CD4-positive, alpha-beta T cell (primary cell): ENCODE results near the gene SLC26A4. TPM values are rescaled to one million over a fixed set of nuclear protein-coding genes. Genes with fewer than 3 reads are reported as not detected.

Source experiments
- ATAC-seq: fragments of 200-7000 bp; cut with Tn5 transposase; one replicate; pipeline ENCODE4 v1.10.0; 2022; ENCODE audit warnings: mild to moderate bottlenecking; ENCODE audit not compliant: poor library complexity
- CTCF ChIA-PET: fragments of 350-600 bp; sonication (Branson Sonifier 250); formaldehyde crosslinking; loops from one replicate; lab custom pipeline; 2021; ENCODE audit warnings: antibody characterized with exemption, inconsistent platforms; lab: Charles Lee
- POLR2A ChIA-PET: fragments of 350-600 bp; sonication (Branson Sonifier 250); formaldehyde crosslinking; loops from one replicate; lab custom pipeline; 2021; ENCODE audit warnings: antibody characterized with exemption, inconsistent platforms; lab: Charles Lee
- DNase-seq, 14 experiments: peaks; one replicate each; pipeline ENCODE4 v3.0.0-alpha.2; 2013 to 2020; ENCODE audit warnings: mixed read lengths in 2 of 14
- H3K27ac ChIP-seq, 2 donors: one replicate each; pipeline versions ENCODE4 v1.5.1 to v1.7.0; 2013; ENCODE audit warnings: low read length in 2 of 2, low read depth in 1 of 2, mild to moderate bottlenecking in 1 of 2
- H3K27me3 ChIP-seq, 2 experiments: 1 replicate in 1 of 2; 2 replicates in 1 of 2; pipeline versions ENCODE4 v1.6.1 to v1.7.0; 2013; ENCODE audit warnings: low read length in 2 of 2, control low read depth in 1 of 2, mild to moderate bottlenecking in 1 of 2, moderate library complexity in 1 of 2; ENCODE audit not compliant: insufficient read depth in 2 of 2, control insufficient read depth in 1 of 2
- H3K36me3 ChIP-seq: one replicate; pipeline ENCODE4 v1.6.1; 2013; ENCODE audit warnings: low read length, control low read depth; ENCODE audit not compliant: insufficient read depth
- H3K4me1 ChIP-seq: one replicate; pipeline ENCODE4 v1.6.1; 2013; ENCODE audit warnings: low read length, control low read depth; ENCODE audit not compliant: insufficient read depth
- H3K4me3 ChIP-seq: one replicate; pipeline ENCODE4 v1.5.1; 2013; ENCODE audit warnings: mild to moderate bottlenecking, low read length, moderate library complexity
- H3K9me3 ChIP-seq, 2 experiments: 1 replicate in 1 of 2; 2 replicates in 1 of 2; pipeline versions ENCODE4 v1.6.1 to v1.7.0; 2013; ENCODE audit warnings: low read length in 2 of 2, mild to moderate bottlenecking in 2 of 2, control low read depth in 1 of 2, moderate library complexity in 1 of 2; ENCODE audit not compliant: control insufficient read depth in 1 of 2, insufficient read depth in 1 of 2
- H3K27ac Mint-ChIP-seq: one replicate; pipeline ENCODE4 v1.8.0; 2020; ENCODE audit warnings: mixed read lengths
- H3K27me3 Mint-ChIP-seq: one replicate; pipeline ENCODE4 v1.8.0; 2021; ENCODE audit warnings: mixed read lengths
- H3K36me3 Mint-ChIP-seq: one replicate; pipeline ENCODE4 v1.8.0; 2021; ENCODE audit warnings: low read depth, mixed read lengths
- H3K4me1 Mint-ChIP-seq: one replicate; pipeline ENCODE4 v1.8.0; 2021; ENCODE audit warnings: low read depth, mixed read lengths
- H3K4me3 Mint-ChIP-seq: one replicate; pipeline ENCODE4 v1.8.0; 2020; ENCODE audit warnings: mild to moderate bottlenecking, mixed read lengths
- H3K9me3 Mint-ChIP-seq: one replicate; pipeline ENCODE4 v1.8.0; 2020; ENCODE audit warnings: mixed read lengths
- intact Hi-C, 2 experiments: fragments of 100-400 bp; cut with DNase I in 1 of 2; cut with micrococcal nuclease in 1 of 2; formaldehyde crosslinking; loops; one replicate each; pipeline versions ENCODE4 v1.15.1 to v1.9.0; 2023 to 2025; cut with DNase I, micrococcal nuclease
- total RNA-seq, 174 experiments: library from RNA in 2 of 174; stranded (reverse) in 2 of 174; gene quantifications; one replicate each; pipeline ENCODE4 v1.2.3 and lab custom pipeline; 2021 to 2026
- TF ChIP-seq, protein P1 (sequence below): fragments of 200-600 bp; IDR thresholded peaks from one replicate; pipeline ENCODE4 v1.8.0; 2022; ENCODE audit warnings: antibody characterized with exemption, mild to moderate bottlenecking

Gene SLC26A4
- total RNA-seq, 2 experiments from 2014 or later: not detected

DNA sequence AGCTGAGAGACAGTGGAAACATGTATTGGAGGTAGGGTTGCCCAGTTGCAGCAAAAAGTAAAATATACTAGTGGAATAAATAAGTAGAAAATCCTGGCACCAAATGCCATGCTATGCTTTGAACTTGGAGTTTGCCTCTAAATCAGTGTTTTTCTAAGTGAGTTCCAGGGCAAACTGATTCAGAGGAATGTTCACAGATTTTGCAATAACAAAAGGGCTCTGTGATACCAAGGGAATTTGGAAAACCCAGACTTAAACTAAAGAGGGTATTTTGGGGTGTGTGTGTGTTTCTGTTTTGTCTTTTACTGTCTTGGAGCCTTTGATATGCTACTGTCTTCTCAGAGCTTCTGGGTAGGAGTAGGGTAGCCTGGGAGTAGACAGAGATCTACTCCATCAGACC is 39.9 kb downstream of the SLC26A4 start:
- Mint-ChIP-seq H3K9me3 (no peaks in the 10 kb centered on the region), H3K36me3 (no peaks in the 10 kb centered on the region), H3K4me3 (no peak overlapping the region), H3K27me3 (no peaks in the 10 kb centered on the region), H3K27ac (no peak overlapping the region), H3K4me1 (peaks cover 8% of the 10 kb centered on the region)
- TF ChIP-seq, protein P1, sequence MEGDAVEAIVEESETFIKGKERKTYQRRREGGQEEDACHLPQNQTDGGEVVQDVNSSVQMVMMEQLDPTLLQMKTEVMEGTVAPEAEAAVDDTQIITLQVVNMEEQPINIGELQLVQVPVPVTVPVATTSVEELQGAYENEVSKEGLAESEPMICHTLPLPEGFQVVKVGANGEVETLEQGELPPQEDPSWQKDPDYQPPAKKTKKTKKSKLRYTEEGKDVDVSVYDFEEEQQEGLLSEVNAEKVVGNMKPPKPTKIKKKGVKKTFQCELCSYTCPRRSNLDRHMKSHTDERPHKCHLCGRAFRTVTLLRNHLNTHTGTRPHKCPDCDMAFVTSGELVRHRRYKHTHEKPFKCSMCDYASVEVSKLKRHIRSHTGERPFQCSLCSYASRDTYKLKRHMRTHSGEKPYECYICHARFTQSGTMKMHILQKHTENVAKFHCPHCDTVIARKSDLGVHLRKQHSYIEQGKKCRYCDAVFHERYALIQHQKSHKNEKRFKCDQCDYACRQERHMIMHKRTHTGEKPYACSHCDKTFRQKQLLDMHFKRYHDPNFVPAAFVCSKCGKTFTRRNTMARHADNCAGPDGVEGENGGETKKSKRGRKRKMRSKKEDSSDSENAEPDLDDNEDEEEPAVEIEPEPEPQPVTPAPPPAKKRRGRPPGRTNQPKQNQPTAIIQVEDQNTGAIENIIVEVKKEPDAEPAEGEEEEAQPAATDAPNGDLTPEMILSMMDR: no peak
- Histone ChIP-seq H3K27me3 (no peaks in the 10 kb centered on the region), H3K4me3 (no peak overlapping the region), H3K9me3 (no peaks in the 10 kb centered on the region), H3K27ac (no peak overlapping the region), H3K36me3 (no peaks in the 10 kb centered on the region), H3K4me1 (no peaks in the 10 kb centered on the region)
- ChIA-PET POLR2A (no interaction called here), CTCF (no interaction called here)
- DNase-seq (no peak), ATAC-seq (no peak)
- intact Hi-C loops: no loop called here

DNA sequence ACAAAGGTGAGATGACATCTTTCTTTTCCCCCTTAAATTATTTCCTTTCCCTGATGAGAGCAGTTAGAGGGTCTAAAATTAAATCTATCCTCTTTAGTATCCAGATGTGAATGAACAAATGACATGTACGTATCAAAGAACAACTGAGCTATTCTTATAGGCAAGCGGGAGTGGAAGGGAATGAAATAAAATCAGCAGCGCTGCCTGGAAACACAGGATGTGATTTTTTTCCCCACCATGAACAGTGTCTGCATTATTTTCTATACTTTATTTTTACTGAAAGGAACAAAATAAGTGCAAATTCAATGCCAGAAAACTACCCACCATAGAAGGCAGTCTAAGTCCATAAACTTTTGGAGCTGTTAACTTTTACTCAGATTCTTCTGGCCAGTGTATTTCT is 40.6 kb downstream of the SLC26A4 start:
- no peaks in the 10 kb centered on the region for H3K27me3 ChIP-seq
- no peak overlapping the region for H3K27ac ChIP-seq
- Mint-ChIP-seq H3K27me3 (no peaks in the 10 kb centered on the region), H3K4me1 (peaks cover 8% of the 10 kb centered on the region), H3K36me3 (no peaks in the 10 kb centered on the region), H3K4me3 (no peak overlapping the region), H3K9me3 (no peaks in the 10 kb centered on the region), H3K27ac (no peak overlapping the region)
- no peaks in the 10 kb centered on the region for H3K4me1 ChIP-seq
- H3K36me3 ChIP-seq: no peaks in the 10 kb centered on the region
- no peak for DNase-seq
- ChIA-PET CTCF (no interaction called here), POLR2A (no interaction called here)
- intact Hi-C loops: no loop called here
- H3K4me3 ChIP-seq: no peak overlapping the region
- no peaks in the 10 kb centered on the region for H3K9me3 ChIP-seq
- TF ChIP-seq, protein P1: no peak
- no peak for ATAC-seq

DNA sequence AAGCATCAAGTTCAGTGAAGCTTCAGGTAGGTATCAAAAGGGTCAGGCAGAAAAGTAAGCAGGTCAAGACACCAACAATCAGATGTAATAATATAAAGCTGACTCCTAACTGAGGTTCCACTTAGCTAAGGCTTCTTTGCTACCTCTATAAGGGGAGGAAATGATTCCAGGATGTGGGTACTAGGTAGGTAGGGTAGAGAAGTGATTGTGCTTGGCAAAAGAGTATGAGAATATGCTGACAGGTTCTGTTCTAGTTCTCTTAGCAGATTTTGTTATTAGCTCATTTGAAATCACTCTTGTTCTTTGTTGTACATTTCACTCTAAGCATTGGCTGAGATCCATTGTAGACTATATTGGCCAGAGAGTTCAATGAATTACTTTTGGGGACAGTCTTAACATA is 42.6 kb downstream of the SLC26A4 start:
- no peak overlapping the region for H3K4me3 ChIP-seq
- Mint-ChIP-seq H3K4me1 (peaks cover 8% of the 10 kb centered on the region), H3K27ac (no peak overlapping the region), H3K36me3 (no peaks in the 10 kb centered on the region), H3K27me3 (no peaks in the 10 kb centered on the region), H3K9me3 (no peaks in the 10 kb centered on the region), H3K4me3 (no peak overlapping the region)
- ChIA-PET POLR2A (no interaction called here), CTCF (no interaction called here)
- H3K27me3 ChIP-seq: no peaks in the 10 kb centered on the region
- TF ChIP-seq, protein P1: no peak
- DNase-seq (no peak), ATAC-seq (no peak)
- H3K9me3 ChIP-seq: no peaks in the 10 kb centered on the region
- H3K27ac ChIP-seq: no peak overlapping the region
- intact Hi-C loops: no loop called here
- H3K36me3 ChIP-seq: no peaks in the 10 kb centered on the region
- H3K4me1 ChIP-seq: no peaks in the 10 kb centered on the region
